Thyroid gland (tissue), 4 donors: Measurements from ENCODE around the gene DNAJB2. TPM values are rescaled to one million over a fixed set of nuclear protein-coding genes. Genes with fewer than 3 reads are reported as not detected.

ENCODE experiments used
- DNase-seq, 2 donors: peaks; one replicate each; pipeline ENCODE4 v3.0.0-alpha.2; 2019
- H3K27ac ChIP-seq, 3 donors: fragments of 200-600 bp; sonication (generic); 1 replicate in 2 of 3; 2 replicates in 1 of 3; pipeline ENCODE4 v1.5.1; 2016 to 2019; ENCODE audit warnings: mild to moderate bottlenecking in 1 of 3, moderate library complexity in 1 of 3
- H3K27me3 ChIP-seq: fragments of 200-600 bp; sonication (generic); one replicate; pipeline ENCODE4 v1.5.1; 2019
- H3K36me3 ChIP-seq, 2 donors: fragments of 200-600 bp; sonication (generic); one replicate each; pipeline ENCODE4 v1.5.1; 2016 to 2019
- H3K4me1 ChIP-seq, 2 donors: fragments of 200-600 bp; sonication (generic); one replicate each; pipeline ENCODE4 v1.5.1; 2017 to 2019
- H3K4me3 ChIP-seq, 3 donors: fragments of 200-600 bp; sonication (generic); replicated peaks in 1 of 3; 1 replicate in 2 of 3; 2 replicates in 1 of 3; pipeline ENCODE4 v1.5.1; 2016; ENCODE audit warnings: mild to moderate bottlenecking in 1 of 3
- H3K9me3 ChIP-seq: fragments of 200-600 bp; sonication (generic); one replicate; pipeline ENCODE4 v1.5.1; 2017
- POLR2A ChIP-seq, 2 donors: fragments of 450-650 bp; IDR thresholded peaks; one replicate each; pipeline ENCODE4 v1.6.1; 2017; ENCODE audit warnings: antibody characterized with exemption in 2 of 2, mild to moderate bottlenecking in 2 of 2, moderate library complexity in 1 of 2
- WGBS, 2 donors: methylation state at CpG; one replicate each; pipeline ENCODE4 v1.1.5; 2017; 5-methylcytosine and 5-hydroxymethylcytosine counted together
- intact Hi-C: fragments of 100-400 bp; cut with DNase I; formaldehyde crosslinking; loops from one replicate; pipeline ENCODE4 v1.15.1; 2023
- total RNA-seq, 4 donors: library from RNA; depleted of rRNA; stranded (reverse); fragments of >200 nt; gene quantifications; one replicate each; pipeline ENCODE4 v1.2.3, GENCODE V29; 2016
- TF ChIP-seq, protein P1 (sequence below), 6 experiments: fragments of 200-600 bp in 3 of 6; fragments of 450-650 bp in 3 of 6; sonication (generic) in 3 of 6; IDR thresholded peaks; one replicate each; pipeline ENCODE4 v1.5.1; 2016 to 2019; ENCODE audit warnings: antibody characterized with exemption in 6 of 6, mild to moderate bottlenecking in 2 of 6, inconsistent platforms in 1 of 6, moderate library complexity in 1 of 6

The DNAJB2 gene
- total RNA-seq, result 100 to 1,000 TPM in 3 of 4 donors, 10 to 100 TPM in 1; 79.0 to 127 (median 116) TPM

DNA sequence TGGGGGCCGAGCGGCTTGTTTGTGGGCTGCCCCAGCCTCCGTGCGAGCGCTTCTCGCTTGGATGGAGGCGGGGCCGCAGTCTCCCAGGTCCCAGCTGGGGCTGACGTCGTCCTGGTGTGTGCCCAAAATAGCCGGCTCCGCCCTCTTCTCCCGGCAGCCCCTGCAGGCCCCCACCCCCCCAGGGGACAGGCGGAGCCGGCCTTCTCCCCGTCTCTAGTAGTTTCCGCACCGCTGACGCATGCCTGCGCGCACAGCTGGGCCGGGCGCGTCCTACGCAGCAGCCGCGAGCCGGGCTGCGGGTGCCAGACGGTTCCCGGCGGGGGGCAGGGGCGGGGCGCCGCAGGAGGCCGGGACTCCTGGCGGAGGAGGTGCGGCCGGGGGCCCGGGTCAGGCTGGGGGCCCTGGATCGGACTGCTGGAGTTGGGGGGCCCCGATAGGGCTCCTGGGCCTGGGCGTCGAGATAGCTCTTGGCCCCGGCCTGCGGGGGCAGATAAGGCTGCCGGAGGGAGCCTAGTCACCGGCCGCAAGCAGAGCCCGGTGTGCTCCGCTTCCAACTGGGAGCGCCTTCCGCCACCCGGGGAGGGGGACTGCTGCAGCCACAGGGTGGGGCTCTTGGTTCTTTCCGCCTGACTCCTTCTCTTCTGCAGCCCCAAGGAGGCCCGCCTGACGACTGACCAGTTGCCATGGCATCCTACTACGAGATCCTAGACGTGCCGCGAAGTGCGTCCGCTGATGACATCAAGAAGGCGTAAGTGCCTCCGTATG is at the start of gene DNAJB2:
Gene DNAJB2, plus strand, starts transcription at position 216 of the 765 bp plus-strand sequence. Its CDS starts 468 bp downstream, at position 684.
- DNase-seq, result peak; percentile 99
- peak within 1 kb of the TSS; percentile 47 to 89 (median 74) for H3K4me3 ChIP-seq
- intact Hi-C loops, result loop anchor here (2.0 kb wide), 1 partner anchor 15 kb away; no protein-coding TSS in a partner anchor
- H3K9me3 ChIP-seq, result no peaks in the 10 kb centered on the region
- TF ChIP-seq POLR2A (IDR thresholded peaks at IDR 0.05), result peak in 1 of 2 donors; percentile 97
- TF ChIP-seq, protein P1, sequence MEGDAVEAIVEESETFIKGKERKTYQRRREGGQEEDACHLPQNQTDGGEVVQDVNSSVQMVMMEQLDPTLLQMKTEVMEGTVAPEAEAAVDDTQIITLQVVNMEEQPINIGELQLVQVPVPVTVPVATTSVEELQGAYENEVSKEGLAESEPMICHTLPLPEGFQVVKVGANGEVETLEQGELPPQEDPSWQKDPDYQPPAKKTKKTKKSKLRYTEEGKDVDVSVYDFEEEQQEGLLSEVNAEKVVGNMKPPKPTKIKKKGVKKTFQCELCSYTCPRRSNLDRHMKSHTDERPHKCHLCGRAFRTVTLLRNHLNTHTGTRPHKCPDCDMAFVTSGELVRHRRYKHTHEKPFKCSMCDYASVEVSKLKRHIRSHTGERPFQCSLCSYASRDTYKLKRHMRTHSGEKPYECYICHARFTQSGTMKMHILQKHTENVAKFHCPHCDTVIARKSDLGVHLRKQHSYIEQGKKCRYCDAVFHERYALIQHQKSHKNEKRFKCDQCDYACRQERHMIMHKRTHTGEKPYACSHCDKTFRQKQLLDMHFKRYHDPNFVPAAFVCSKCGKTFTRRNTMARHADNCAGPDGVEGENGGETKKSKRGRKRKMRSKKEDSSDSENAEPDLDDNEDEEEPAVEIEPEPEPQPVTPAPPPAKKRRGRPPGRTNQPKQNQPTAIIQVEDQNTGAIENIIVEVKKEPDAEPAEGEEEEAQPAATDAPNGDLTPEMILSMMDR (IDR thresholded peaks at IDR 0.05), result no peak
- H3K4me1 ChIP-seq, result peaks cover 18 to 28% of the 10 kb centered on the region in 2 donors
- 0% methylated on average over 19 to 23 of the region's 65 CpGs for WGBS, 2 donors
- H3K27me3 ChIP-seq, result no peaks in the 10 kb centered on the region
- H3K36me3 ChIP-seq, result peaks cover 29 to 32% of the 10 kb centered on the region in 2 donors
- H3K27ac ChIP-seq, result peak within 1 kb of the TSS; percentile 99

DNA sequence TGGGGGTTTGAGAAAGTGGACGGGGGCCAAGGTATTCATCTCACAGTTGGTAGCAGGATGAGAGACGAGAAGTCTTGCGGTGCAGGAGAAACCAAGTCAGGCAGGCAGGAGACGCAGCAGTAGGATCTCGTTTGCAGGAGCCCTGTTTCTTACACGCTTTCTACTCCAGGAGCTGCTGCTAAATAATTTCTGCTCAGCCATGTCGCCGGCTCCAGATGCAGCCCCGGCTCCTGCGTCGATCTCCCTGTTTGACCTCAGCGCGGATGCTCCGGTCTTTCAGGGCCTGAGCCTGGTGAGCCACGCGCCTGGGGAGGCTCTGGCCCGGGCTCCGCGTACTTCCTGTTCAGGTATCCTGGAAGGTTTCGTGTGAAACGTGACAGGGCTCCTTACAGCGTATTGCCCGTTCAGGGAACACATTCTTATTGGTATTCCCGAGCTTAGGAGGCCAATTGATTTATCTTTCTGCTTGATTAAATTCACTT is 49.1 kb upstream of the DNAJB2 start:
- Histone ChIP-seq H3K36me3 (peaks cover 42% of the 10 kb centered on the region in 2 donors), H3K9me3 (no peaks in the 10 kb centered on the region), H3K27ac (peak overlapping the region; percentile 52 to 88 (median 70)), H3K27me3 (no peaks in the 10 kb centered on the region), H3K4me3 (peak overlapping the region; percentile 23 to 75 (median 70)), H3K4me1 (peaks cover 24% of the 10 kb centered on the region in 2 donors)
- TF ChIP-seq, protein P1 (IDR thresholded peaks at IDR 0.05), result peak in 1 of 6 experiments; percentile 5
- TF ChIP-seq POLR2A (IDR thresholded peaks at IDR 0.05), result no peak
- WGBS, 2 donors, result 0 to 1% methylated on average over 17 to 20 of the region's 24 CpGs
- DNase-seq, result peak; percentile 55 to 61
- intact Hi-C loops, result no loop called here

DNA sequence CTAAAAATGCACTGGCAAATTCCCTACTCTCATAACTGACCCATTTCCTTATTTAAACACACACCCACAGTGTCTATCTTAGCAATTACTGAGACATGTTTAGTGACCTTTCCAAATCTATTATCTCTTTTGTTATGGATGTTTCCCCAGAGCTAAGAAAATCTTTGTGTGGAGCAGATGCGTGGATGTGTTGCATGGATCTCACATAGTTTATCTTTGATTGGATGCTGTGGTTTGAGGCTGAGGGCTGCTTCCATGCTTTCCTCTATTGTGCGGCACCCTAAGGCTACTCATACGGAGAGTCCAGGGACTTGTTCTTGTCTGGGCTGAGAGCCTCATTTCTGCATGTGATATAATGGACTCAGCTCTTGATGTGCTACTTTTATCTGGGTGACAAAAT is 44.8 kb upstream of the DNAJB2 start:
- Histone ChIP-seq H3K36me3 (peaks cover 54 to 65% of the 10 kb centered on the region in 2 donors), H3K9me3 (no peaks in the 10 kb centered on the region), H3K27ac (no peak overlapping the region), H3K4me3 (no peak overlapping the region), H3K4me1 (peaks cover 10 to 12% of the 10 kb centered on the region in 2 donors), H3K27me3 (no peaks in the 10 kb centered on the region)
- 91 to 94% methylated on average over 3 of the region's 3 CpGs for WGBS, 2 donors
- intact Hi-C loops, result no loop called here
- DNase-seq, result no peak
- TF ChIP-seq POLR2A (IDR thresholded peaks at IDR 0.05), result no peak
- TF ChIP-seq, protein P1 (IDR thresholded peaks at IDR 0.05), result no peak

DNA sequence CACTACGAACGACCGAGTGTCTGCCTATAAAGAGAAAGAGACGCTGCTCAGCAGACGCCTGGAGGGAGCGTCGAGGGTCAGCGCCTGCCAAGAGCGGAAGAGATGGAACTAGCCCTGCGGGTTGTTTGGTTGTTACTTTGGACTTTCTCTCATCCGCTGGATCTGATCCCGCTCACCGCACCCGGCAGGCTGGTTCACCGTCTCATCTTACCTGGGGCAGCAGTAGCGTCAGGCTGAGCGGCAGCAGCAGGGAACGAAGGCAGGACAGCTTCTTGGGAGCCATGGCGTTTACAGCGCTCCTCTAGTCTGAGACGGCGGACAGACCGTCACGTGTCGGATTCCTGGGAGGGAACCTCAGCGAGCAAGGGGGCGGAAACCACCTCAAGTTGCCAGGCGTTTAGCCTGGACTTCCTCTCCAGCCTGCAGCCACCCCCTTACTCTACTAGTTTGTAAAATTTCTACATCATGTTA is 35.8 kb upstream of the DNAJB2 start:
- no peak for DNase-seq
- Histone ChIP-seq H3K4me3 (no peak overlapping the region), H3K36me3 (peaks cover 0 to 4% of the 10 kb centered on the region in 2 donors), H3K9me3 (no peaks in the 10 kb centered on the region), H3K27me3 (no peaks in the 10 kb centered on the region), H3K27ac (no peak overlapping the region), H3K4me1 (peaks cover 5 to 29% of the 10 kb centered on the region in 2 donors)
- TF ChIP-seq POLR2A (IDR thresholded peaks at IDR 0.05), result no peak
- TF ChIP-seq, protein P1 (IDR thresholded peaks at IDR 0.05), result no peak
- intact Hi-C loops, result no loop called here
- 36 to 43% methylated on average over 14 to 28 of the region's 28 CpGs for WGBS, 2 donors

DNA sequence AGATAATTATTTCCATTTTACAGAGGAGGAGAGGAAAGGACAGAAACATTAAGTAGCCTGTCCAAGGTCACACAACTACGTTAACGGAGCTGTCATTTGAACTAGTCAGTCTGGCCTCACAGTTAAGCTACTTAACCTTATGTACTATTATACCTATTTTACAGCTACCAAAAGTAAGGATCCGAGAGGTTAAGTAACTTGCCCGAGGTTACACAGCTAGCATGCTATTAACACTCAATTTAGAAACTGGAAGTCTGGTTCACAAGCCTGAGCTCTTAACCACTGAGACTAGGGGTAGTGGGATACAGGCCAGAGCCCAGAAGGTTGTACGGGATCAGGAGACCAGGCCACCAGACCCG is 34.4 kb upstream of the DNAJB2 start:
- Histone ChIP-seq H3K4me3 (peak overlapping the region; percentile 21 to 83 (median 72)), H3K27me3 (no peaks in the 10 kb centered on the region), H3K9me3 (no peaks in the 10 kb centered on the region), H3K36me3 (peaks cover 0 to 4% of the 10 kb centered on the region in 2 donors), H3K27ac (peak overlapping the region; percentile 35 to 89 (median 86)), H3K4me1 (peaks cover 17 to 44% of the 10 kb centered on the region in 2 donors)
- TF ChIP-seq POLR2A (IDR thresholded peaks at IDR 0.05), result no peak
- TF ChIP-seq, protein P1 (IDR thresholded peaks at IDR 0.05), result no peak
- DNase-seq, result no peak
- intact Hi-C loops, result loop anchor here (5.0 kb wide), 1 partner anchor 38 kb away; no protein-coding TSS in a partner anchor
- WGBS, 2 donors, result 50 to 54% methylated on average over 5 to 6 of the region's 6 CpGs
